GM23338 (cell line): ENCODE data around the gene NRXN2.

Experiments used
- CTCF ChIP-seq, 2 experiments: fragments of 200-600 bp in 1 of 2; sonication (generic) in 1 of 2; conservative IDR thresholded peaks; 2 replicates each; pipeline versions ENCODE4 v1.5.1 to v1.6.1; 2016 to 2017; ENCODE audit warnings: antibody characterized with exemption in 2 of 2, low read depth in 2 of 2, mild to moderate bottlenecking in 2 of 2, moderate library complexity in 1 of 2
- EZH2 ChIP-seq: fragments of 200-600 bp; sonication (generic); IDR thresholded peaks from one replicate; pipeline ENCODE4 v1.8.0; 2017; ENCODE audit warnings: antibody characterized with exemption, mild to moderate bottlenecking, low read depth; ENCODE audit not compliant: unreplicated experiment
- EZH2phosphoT487 ChIP-seq: fragments of 200-600 bp; sonication (generic); IDR thresholded peaks from one replicate; pipeline ENCODE4 v1.8.1; 2018; ENCODE audit warnings: antibody characterized with exemption; ENCODE audit not compliant: unreplicated experiment
- JUNB ChIP-seq: IDR thresholded peaks from one replicate; pipeline ENCODE4 v1.6.1; 2016; ENCODE audit warnings: antibody characterized with exemption; ENCODE audit not compliant: unreplicated experiment
- NANOG ChIP-seq: IDR thresholded peaks from 2 replicates; pipeline ENCODE4 v1.6.1; 2016; ENCODE audit warnings: antibody characterized with exemption, borderline replicate concordance
- REST ChIP-seq: IDR thresholded peaks from one replicate; pipeline ENCODE4 v1.6.1; 2018; ENCODE audit warnings: antibody characterized with exemption; ENCODE audit not compliant: unreplicated experiment
- STAT1 ChIP-seq: IDR thresholded peaks from one replicate; pipeline ENCODE4 v1.6.1; 2016; ENCODE audit warnings: antibody characterized with exemption; ENCODE audit not compliant: unreplicated experiment
- ZNF331 ChIP-seq: fragments of 250-450 bp; sonication (Bioruptor Pico); IDR thresholded peaks from 2 replicates; pipeline ENCODE4 v1.5.0; 2020; ENCODE audit warnings: low read depth, mild to moderate bottlenecking, moderate library complexity
- ZNF462 ChIP-seq: fragments of 250-450 bp; sonication (Bioruptor Pico); IDR thresholded peaks from 2 replicates; pipeline ENCODE4 v1.5.0; 2020; ENCODE audit warnings: mild to moderate bottlenecking, moderate library complexity

GRCh38 chr11:64619811-64620380, 103.1 kb downstream of the NRXN2 start:
- TF ChIP-seq CTCF (conservative IDR thresholded peaks at IDR 0.05; ENCODE audit: low read depth in 2 of 2): no peak
- TF ChIP-seq EZH2: no peak
- TF ChIP-seq STAT1: no peak
- no peak for TF ChIP-seq ZNF462 (CRISPR knock-in tag)
- no peak for TF ChIP-seq EZH2phosphoT487
- no peak for TF ChIP-seq NANOG
- TF ChIP-seq JUNB: no peak
- no peak for TF ChIP-seq ZNF331 (CRISPR knock-in tag)
- TF ChIP-seq REST: no peak
